ENCODE data around the gene NCKAP5.

NCKAP5 gene

DNA sequence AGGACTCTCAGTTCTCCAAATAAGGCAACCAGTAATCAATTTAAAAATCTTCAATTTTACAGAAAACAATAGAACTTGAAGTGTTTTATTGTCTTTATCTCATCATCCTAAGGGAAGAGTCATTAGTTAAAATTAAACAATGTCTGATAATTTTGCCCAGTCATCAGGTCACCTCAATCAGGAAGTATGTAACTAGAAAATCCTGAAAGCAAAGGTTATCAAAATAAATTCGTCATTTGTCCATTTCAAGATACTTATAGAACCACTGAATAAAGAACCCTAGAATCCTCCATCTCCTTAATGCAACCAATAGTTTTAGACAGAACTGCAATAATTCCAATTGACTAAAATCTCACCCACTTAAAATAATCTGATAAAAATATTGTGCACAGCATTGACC is 115.2 kb downstream of the NCKAP5 start:
- DNase-seq, result no peak

DNA sequence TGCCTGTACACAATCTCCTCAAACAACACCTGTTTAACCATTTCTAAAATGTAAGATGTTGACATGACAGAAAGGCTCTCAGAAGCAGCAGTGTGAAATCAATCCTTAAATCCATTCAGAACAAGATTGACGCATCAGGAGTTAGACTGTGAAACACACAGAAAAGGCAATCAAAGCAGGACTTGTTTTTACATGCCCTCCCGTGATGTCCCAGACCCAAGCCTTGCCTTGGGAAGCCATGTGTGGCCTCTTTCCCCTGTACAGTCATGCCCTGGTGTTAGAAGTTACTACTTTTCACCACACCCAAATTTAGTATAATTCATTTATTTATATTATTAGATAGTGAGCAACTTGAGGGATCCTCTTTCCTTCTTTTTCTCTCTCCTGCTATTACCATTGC is 115.7 kb downstream of the NCKAP5 start:
- DNase-seq, result no peak

DNA sequence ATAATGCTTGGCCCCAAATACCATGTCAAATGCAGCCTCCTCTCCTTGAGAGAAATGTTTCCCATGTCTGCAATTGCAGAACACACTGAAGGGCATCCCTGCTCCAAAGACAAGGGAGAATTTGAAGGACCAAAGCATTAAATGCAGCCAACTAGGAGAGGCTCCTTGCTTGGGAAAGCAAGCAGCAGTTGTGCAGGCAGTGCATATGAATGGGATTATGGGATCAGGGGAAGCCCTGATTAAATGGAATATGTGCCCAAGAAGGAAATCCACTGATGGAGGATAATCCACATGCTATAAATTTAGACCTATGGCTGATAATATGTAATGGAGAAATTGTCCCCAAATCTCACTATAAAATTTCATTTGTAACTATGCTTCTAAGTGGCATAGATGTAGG is 116.1 kb downstream of the NCKAP5 start:
- no peak for DNase-seq

DNA sequence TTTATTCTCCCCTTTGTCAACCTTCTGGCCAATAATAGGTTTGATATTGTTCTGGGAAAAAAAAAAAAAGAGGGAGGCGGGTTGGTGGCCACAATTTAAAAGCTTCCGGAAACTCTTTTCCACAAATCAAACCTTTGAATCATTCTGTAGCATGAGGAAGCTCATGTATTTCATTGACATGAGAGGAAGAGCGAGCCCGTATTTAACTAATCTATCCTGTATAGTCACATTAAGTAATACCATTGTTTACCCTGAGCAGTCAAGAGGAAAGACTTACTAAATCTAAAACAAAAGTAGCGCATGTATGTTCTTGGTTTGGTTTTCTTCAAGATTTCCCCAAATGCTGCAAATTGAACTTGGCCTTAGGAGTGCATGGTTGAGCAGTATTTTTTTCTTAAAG is 120.1 kb downstream of the NCKAP5 start:
- no peak for DNase-seq

DNA sequence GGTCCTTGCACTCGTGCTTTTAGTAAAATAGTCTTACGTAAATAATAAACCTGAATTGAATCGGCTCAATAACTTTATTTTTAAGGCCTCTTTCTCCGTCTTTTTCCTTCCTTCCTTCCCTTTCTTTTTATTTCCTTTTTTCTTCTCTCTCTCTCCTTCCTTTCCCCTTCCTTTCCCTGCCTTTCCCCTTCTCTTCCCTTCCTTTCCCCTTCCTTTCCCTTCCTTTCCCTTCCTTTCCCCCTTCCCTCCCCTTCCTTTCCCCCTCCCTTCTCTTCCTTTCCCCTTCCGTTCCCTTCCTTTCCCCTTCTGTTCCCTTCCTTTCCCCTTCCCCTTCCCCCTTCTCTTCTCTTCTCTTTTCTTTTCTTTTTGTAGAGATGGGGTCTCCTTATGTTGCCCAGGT is 121.0 kb downstream of the NCKAP5 start:
- no peak for DNase-seq

DNA sequence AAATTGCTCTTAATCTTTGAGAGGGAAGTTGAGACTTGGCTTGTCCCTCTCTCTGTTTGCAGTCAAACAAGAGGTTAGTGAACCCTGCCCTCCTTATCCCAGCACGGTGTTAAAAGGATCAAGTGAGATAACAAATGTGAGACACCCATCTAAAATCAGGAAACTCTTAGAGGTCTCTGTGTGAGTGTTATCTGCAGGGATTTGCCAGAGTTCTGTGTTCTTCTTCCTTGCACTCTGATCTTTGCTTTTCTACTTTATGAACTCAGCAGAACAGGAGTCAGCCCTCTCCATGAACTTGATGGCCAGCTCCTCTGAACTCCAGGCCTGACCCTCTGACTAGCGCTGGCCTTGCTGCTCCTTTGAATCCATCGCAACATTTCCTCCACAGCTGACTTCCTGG is 123.8 kb downstream of the NCKAP5 start:
- no peak for DNase-seq

DNA sequence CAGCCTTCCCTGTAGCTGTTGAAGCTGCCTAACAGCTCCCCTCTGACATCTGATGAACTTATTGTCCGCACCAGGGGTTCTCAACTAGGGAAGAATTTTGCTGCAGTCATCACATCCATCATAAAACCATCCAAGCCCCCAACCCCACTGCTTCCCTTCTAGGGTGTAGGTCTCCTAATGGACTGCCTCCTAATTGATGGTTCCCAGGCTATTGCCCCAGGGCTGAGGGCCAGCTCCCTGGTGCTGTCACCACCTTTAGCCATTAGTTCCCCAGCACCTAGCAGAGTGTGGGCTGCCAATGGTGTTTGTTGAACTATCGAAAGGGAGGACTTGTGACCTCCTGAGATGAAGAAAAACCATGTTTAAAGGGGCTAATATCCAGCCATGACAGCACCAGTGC is 125.9 kb downstream of the NCKAP5 start:
- no peak for DNase-seq

DNA sequence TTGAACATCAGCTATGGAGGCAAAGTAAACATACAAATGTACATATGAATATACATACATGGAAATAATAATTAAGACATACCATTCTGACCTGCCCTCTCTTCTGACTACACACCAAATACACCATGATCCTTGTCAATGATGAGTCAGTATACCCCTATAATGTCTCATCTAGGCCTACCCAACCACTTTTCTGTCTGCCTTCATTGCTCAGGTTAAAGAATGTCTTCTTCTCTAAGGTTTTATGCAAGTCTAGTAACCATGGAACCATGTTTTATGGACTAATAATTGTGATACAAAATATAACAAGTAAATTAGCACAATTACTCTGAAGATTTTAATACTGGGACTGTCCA is 128.7 kb downstream of the NCKAP5 start:
- no peak for DNase-seq

DNA sequence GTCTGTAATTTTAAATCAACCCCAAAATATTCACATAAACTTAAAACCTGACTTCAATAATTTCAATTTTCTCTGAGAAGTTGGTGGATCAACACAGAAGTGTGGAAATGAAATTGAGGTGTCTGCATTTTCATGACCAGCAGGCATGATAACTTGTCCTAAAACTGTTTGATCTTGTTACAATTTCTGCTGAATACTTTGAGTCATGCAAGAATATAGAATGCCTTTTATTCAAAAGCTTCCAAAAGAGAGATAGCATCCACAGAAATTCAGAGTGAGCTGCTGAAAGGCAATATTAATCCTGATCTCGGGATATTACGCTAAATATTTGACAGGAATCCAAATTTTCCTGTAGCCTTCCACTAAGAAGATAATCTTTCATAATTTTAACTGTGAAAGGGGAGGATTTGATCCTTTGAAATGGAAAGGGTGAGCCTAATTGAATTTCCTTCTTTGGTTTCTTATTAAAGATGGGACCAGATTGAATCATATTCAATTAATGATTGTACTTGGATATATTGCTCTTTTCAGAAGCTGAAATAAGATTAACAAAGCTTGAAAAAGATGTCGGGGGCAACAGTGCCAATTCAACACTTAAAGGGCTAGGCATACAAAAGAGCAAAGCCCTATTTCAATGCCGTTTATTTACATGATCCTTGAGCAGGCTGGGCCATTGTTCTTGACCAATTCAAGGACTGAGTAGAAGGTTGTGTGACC is 129.3 kb downstream of the NCKAP5 start:
- no peak for DNase-seq

DNA sequence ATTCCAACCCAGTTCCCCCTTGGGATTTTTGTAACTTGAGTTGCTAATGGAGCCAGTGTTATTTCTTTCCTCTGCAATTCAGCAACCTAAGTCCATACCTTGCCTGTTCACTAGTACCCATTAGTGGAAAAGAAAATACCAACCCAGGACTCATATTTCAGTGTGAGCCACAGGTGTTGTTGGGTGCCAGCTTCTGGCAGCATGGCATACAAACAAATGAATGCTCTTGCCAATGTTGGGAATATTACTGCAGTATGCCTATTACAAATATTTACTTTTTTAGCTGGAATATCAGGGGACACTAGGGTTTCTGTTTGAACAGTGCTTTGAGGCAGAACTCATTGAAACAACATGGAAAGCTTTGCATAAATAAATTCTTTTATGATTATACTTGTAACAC is 130.2 kb downstream of the NCKAP5 start:
- DNase-seq, result no peak

DNA sequence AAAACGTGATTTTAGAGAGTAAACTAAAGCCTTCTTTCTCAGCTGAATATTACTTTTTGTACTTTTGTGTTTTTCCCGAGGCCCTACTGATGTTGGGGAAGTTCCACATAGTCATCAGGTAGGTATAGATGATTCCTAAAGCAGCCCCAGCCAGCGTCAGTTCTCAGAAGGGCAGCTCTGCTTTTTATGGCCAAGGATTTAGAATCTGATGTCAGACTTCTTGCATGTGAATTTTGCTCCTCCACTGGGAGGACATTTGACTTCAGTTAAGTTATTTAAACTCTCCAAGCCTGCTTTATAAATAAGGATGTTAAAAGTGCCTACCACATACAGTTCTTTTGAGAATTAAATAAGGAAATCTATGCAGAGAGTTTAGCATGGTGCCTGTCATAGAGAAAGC is 130.8 kb downstream of the NCKAP5 start:
- no peak for DNase-seq

DNA sequence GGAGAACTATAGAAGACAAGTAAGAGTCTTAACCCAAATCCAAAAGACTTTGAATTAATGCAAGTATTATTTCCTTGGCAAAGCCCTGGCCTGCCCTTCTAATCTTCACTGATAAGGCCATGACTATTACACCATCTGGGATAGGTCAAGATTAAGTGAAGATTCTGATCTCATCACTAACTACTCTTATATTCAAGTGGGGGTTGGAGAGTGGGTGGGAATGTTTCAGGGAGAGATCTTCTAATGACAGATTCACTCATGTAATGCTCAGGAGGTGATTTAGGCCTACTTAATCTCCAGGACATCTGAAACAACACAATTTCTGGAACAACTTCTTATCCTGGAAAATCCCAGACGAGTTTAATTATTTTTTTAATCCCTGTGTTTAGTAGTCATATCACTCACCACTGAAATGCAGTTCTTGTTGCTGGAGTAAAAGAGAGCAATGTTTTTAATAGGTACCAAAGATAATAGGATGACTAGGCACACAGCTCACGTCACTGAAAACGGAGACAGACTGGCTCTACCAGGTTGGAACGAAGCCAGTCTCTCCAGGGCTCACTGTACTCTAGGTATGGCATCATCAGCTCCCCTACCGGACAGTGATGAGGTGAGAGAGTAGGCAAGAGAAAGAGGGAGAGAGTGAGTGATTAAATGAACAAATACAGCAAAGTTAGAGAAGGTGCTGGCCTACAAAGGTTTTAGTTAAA is 133.1 kb downstream of the NCKAP5 start:
- no peak for DNase-seq

DNA sequence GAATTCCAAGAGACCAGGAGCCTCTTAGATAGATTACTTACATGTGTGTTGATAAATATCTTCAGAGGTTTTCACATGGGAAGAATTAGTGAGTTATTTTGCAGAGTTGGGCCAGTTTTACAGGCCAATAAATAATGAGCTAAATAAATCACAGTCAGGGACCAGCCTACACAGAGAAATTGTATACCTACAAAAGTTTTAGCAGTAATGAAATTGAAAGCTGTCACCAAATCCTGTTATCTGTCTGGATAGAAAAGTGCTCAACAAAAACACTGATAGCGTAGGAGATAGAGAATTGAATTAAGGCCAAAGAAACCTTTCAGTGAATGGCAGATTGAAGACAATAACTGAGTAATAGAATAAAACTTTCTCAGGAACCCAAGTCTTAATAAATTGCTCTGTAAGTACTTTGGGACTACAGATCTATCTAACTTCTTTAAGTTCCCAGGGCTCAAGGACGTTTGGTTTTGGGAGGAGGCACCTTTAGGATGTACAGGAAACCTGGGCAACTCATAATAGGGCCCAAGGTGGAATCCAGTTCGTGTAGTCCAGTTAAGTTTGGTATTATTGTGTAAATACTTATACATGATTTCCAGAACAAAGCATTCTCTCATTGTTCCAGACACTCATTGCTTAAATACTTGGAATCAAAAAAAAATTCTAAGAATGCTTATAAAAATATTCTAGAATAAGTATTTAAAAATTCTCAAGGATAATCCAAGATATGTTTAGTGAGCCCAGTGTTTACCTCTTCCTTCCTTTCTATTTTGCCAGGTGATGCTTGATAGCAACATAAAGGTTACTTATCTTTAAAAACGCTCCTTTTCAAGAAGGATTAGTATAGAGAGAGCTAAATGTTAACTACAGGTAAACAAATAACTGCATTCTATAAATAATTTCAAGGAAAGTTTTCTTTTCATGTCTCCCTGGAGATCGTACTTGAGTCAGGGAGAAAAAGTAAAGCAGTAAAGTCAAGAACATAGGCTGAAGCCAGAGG is 134.5 kb downstream of the NCKAP5 start:
- DNase-seq, result no peak

DNA sequence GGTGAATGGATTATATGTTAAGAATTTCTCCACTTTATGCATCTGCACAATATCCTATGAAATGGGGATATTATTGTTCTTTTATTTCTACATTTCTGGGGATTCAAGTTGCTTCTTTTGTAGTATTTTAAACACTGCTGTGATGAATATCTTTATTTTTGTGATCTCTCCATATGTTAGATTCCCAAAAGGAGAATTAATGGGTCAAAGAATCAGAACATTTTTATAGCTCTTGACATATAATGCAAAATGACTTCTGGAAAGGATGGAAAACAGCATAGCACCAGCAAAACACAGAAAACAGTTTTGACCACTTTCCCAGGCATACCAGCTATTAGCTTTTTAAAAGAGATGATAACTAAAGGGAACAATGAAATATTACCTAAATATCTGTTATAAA is 135.5 kb downstream of the NCKAP5 start:
- no peak for DNase-seq

DNA sequence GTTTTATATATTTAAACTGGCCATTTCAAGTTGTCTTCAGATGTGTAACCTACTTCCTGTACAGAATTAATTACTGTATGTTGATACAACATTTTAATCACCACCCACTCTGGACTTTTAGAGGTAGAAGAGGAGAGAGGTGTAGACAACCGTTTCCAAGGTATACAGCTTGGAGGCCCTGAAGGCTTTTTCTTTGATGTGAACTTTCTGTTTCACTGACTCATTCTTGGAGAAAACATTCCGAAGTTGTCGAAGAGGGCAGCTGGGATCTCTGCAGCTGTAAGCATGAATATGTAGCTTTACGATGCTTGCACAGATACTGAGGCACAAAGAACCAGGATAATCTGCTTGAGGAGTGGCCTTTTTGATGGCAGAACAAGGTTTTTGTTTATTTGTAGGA is 137.0 kb downstream of the NCKAP5 start:
- DNase-seq, result no peak

DNA sequence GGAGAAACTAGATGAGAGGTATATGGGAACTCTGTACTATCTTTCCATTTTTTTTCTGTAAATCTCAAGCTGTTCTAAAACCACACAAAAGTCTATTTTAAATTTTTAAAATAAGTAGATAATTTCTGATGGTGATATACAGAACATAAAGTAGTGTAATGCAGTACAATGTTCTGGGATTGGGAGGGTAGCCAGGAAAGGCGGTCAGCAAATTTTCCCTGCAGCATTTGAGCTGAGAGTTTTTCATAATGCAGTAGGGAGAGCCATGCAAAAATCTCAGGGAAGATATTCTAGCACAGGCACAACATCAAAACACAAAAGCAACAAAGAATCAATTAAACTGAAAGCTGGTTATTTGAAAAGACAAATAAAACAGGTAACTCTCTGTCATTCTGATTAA is 141.5 kb downstream of the NCKAP5 start:
- no peak for DNase-seq

DNA sequence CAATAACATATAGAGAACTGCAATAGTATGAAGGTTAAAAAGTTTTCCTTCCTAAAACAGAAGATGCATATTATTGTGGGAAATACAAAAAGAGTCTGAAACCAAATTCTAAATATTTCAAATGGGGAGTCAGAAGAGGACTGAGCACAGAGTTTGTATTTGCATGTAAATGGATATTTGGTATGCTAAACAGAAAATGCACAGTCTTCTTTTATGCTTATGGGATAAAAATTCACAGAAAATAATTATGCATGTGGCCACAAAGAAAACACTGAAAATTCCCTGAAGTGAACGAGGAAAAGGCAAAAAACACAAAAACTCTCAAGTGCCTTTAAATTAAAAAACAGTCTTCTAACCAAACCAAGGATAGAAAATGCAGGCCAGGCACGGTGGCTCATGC is 142.7 kb downstream of the NCKAP5 start:
- no peak for DNase-seq

DNA sequence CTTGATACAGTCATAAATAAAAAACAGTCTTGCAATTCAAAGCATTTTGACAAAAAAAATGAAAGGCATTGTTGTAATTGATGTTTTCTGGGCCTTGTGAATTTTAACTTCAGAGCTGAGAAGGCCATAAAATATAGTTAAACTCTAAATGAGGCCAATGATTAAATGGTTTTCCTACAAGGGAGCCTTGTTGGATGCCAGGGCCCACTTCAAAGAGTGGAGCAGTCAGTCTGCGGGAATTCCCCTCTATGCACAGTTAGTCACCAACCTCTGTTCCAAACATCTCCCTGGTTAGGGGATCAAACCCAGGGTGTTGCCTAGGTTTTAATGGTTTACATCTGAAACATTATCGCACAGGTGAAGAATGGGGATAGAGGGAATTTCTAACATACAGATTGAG is 143.4 kb downstream of the NCKAP5 start:
- DNase-seq, result no peak

DNA sequence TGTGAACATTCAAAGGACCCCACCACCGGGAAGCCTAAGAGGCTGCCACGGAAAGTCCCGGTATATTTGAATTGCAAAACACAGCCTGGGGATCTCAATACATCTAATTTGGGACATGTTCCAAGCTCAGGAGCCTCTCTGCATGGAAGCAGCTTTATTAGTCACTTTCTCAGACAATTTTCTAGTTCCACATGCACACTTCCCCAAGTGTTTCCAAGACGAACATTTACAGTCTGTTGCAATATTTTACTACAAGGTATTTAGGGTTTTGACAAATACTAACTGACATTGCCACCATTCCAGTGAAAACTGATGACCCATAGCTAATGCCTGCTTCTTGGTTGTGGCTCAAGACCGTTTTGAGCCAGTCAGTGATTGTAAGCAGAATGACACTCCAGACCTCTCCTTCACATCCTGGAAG is 145.3 kb downstream of the NCKAP5 start:
- DNase-seq, result no peak

DNA sequence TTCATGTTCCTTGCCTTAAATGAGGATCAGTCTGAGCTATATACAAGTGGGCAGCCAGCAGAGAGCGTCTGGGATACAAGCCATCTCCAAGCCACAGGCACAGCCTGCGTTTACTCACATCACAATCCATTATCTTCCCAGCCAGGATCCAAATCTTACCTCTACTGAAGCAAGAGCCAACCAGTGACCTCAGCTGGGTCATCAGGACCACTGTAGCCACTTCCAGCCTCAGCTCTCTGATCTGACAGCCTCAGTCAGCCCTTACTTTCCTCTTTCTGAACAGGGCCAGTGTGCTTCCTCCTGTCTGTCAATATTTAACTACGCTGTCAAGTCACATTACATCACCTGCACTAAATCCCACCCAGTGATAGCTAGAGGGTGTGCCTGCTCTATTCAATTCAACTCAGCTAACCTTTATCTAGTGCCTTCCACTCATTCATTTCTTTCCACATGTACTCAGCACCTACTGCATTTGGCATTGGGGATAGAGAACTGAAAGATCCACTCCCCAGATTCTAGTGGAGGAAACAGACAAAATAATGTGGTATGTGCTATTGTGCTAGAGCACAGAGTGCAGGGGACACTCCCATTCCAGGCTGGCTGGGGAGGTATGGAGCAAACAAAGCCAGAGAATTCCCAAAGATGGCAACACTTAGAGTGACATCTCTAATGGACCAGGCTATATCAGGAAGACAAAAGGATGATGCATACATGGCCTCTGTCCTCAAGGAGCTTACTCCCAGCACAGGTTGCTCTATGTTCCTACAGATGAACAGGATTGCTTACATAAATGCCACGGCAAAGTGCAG is 146.5 kb downstream of the NCKAP5 start:
- DNase-seq, result no peak

DNA sequence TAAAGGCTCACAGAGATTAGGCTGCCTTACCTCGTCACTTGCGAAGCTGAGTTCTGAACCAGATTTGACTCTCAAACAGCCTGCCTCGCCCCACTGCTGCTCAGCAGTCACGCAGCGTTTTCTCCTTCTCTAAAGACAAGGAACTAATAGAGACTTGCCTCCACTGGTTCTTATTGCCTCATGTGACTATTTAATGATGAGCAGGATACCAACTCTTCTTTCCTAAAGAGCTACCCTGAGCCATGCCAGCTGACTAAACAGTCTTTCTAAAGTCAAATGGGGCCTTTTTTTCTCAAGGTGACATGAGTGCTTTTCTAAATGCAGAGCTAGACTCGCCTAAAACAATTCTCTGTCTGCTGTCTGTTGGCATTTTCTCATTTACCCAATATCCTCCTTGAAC is 147.5 kb downstream of the NCKAP5 start:
- DNase-seq, result no peak

DNA sequence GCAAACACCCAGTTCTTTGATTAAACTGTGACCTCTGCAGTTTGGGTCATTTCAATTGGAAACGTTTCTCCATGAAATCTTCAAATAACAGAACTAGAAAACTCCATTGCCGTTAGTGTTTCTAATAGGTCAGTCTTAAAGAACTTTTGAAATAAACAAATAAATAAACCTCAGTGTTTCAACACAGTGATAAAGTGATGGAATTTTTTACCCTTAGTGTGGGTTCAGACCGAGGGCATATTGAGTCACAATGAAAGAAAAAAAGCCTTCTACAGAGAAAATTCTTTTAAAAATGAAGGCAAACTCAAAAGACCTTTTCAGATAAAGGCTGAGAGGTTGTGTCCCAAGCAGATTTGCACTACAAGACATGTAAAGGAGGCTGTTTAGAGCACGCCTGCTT is 149.6 kb downstream of the NCKAP5 start:
- DNase-seq, result no peak

DNA sequence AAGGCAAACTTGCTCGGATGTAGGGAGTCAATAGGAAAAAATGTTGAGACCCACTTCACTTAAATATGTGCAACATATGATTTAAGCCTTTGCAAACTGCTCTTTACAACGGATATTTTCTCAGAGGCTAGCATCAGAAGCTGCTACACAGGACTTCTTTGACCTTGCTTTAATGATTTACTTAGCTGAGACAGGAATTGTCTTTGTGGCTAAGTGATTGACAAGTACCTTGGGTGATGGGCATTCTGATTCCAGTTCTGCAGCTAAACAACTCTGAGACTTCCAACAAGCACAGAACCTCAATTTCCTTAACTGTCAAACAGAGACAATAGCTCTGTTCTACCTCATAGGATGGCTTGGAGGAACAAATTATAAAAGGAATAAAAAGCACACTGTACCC is 150.2 kb downstream of the NCKAP5 start:
- no peak for DNase-seq

Data from activated CD4-positive, alpha-beta T cell treated with anti-CD3 and anti-CD28 coated beads, Interleukin-2, amount 50 U/mL, for 4 hours (primary cell).